SK-N-SH treated with all-trans-retinoic acid at 6 μM for 48 hours (cell line): ENCODE measurements around the gene RAB11B.

ENCODE experiments used
- ATAC-seq: fragments of 200-7000 bp; cut with Tn5 transposase; 3 replicates; pipeline ENCODE4 v1.9.1; 2020; ENCODE audit warnings: mild to moderate bottlenecking, moderate library complexity
- ARNTL ChIP-seq: fragments of 450-650 bp; formaldehyde crosslinking; IDR thresholded peaks from 2 replicates; pipeline ENCODE4 v1.5.0; 2020; ENCODE audit warnings: low read depth, mild to moderate bottlenecking, moderate library complexity, borderline replicate concordance
- CSDC2 ChIP-seq: fragments of 250-450 bp; sonication (Bioruptor Pico); IDR thresholded peaks from 2 replicates; pipeline ENCODE4 v1.5.0; 2020; ENCODE audit warnings: mild to moderate bottlenecking, moderate library complexity
- ESRRG ChIP-seq: fragments of 250-450 bp; sonication (Bioruptor Pico); IDR thresholded peaks from 2 replicates; pipeline ENCODE4 v1.6.1; 2021; ENCODE audit warnings: mild to moderate bottlenecking
- GLIS3 ChIP-seq: fragments of 250-450 bp; sonication (Bioruptor Pico); IDR thresholded peaks from 2 replicates; pipeline ENCODE4 v1.5.0; 2020; ENCODE audit warnings: mild to moderate bottlenecking, moderate library complexity
- ISL1 ChIP-seq: fragments of 250-450 bp; sonication (Bioruptor Pico); IDR thresholded peaks from 2 replicates; pipeline ENCODE4 v2.1.2; 2022; ENCODE audit warnings: mild to moderate bottlenecking, moderate library complexity
- PPARA ChIP-seq: fragments of 250-450 bp; sonication (Bioruptor Pico); IDR thresholded peaks from 2 replicates; pipeline ENCODE4 v1.5.0; 2020; ENCODE audit warnings: mild to moderate bottlenecking, borderline replicate concordance
- RARB ChIP-seq: fragments of 250-450 bp; sonication (Bioruptor Pico); IDR thresholded peaks from 2 replicates; pipeline ENCODE4 v1.8.0; 2021; ENCODE audit warnings: mild to moderate bottlenecking, moderate library complexity
- SNAI2 ChIP-seq: fragments of 250-450 bp; sonication (Bioruptor Pico); IDR thresholded peaks from 2 replicates; pipeline ENCODE4 v1.5.0; 2020; ENCODE audit warnings: mild to moderate bottlenecking, moderate library complexity
- TCF4 ChIP-seq: fragments of 250-450 bp; sonication (Bioruptor Pico); IDR thresholded peaks from 2 replicates; pipeline ENCODE4 v1.8.0; 2021; ENCODE audit warnings: mild to moderate bottlenecking, moderate library complexity, borderline replicate concordance
- TOX ChIP-seq: fragments of 250-450 bp; sonication (Bioruptor Pico); IDR thresholded peaks from 2 replicates; pipeline ENCODE4 v1.8.0; 2021; ENCODE audit warnings: mild to moderate bottlenecking, moderate library complexity, borderline replicate concordance
- ZFP30 ChIP-seq: fragments of 450-650 bp; formaldehyde crosslinking; IDR thresholded peaks from 2 replicates; pipeline ENCODE4 v1.5.0; 2022; ENCODE audit warnings: mild to moderate bottlenecking, moderate library complexity
- ZNF565 ChIP-seq: fragments of 450-650 bp; formaldehyde crosslinking; conservative IDR thresholded peaks from 2 replicates; pipeline ENCODE4 v1.5.0; 2020; ENCODE audit warnings: low read depth, mild to moderate bottlenecking, moderate library complexity
- ZNF8 ChIP-seq: fragments of 450-650 bp; formaldehyde crosslinking; IDR thresholded peaks from 2 replicates; pipeline ENCODE4 v1.5.0; 2020; ENCODE audit warnings: mild to moderate bottlenecking, moderate library complexity
- TF ChIP-seq, protein P1 (sequence below): fragments of 250-450 bp; sonication (Bioruptor Pico); IDR thresholded peaks from 2 replicates; pipeline ENCODE4 v1.5.0; 2020; ENCODE audit warnings: mild to moderate bottlenecking, moderate library complexity
- TF ChIP-seq, protein P2 (sequence below): fragments of 250-450 bp; sonication (Bioruptor Pico); IDR thresholded peaks from 2 replicates; pipeline ENCODE4 v1.8.0; 2020; ENCODE audit warnings: mild to moderate bottlenecking, moderate library complexity, borderline replicate concordance

The RAB11B gene

DNA sequence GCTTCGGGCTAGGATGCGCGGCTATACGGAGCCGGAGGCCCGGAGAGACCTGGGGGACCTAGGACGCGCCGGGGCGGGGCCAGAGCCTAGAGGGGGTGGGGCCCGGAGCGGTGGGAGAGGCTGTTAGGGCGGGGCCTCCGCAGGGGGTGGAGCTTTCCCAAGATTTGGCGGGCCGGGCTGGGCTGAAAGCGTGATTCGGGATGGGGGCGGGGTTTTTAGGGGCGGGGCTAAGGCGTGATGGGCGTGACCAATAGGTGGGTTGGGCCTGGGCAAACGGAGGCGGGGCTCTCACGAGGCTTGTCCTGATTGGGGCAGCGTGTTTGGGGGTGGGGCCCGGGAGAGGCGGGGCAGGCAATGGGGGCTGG is 439 bp downstream of the RAB11B start (continued):
- TF ChIP-seq, protein P1, sequence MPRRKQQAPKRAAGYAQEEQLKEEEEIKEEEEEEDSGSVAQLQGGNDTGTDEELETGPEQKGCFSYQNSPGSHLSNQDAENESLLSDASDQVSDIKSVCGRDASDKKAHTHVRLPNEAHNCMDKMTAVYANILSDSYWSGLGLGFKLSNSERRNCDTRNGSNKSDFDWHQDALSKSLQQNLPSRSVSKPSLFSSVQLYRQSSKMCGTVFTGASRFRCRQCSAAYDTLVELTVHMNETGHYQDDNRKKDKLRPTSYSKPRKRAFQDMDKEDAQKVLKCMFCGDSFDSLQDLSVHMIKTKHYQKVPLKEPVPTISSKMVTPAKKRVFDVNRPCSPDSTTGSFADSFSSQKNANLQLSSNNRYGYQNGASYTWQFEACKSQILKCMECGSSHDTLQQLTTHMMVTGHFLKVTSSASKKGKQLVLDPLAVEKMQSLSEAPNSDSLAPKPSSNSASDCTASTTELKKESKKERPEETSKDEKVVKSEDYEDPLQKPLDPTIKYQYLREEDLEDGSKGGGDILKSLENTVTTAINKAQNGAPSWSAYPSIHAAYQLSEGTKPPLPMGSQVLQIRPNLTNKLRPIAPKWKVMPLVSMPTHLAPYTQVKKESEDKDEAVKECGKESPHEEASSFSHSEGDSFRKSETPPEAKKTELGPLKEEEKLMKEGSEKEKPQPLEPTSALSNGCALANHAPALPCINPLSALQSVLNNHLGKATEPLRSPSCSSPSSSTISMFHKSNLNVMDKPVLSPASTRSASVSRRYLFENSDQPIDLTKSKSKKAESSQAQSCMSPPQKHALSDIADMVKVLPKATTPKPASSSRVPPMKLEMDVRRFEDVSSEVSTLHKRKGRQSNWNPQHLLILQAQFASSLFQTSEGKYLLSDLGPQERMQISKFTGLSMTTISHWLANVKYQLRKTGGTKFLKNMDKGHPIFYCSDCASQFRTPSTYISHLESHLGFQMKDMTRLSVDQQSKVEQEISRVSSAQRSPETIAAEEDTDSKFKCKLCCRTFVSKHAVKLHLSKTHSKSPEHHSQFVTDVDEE (CRISPR knock-in tag) = no peak
- TF ChIP-seq TOX (CRISPR knock-in tag) (no peak), ZFP30 (CRISPR knock-in tag) (no peak), PPARA (no peak), GLIS3 (no peak), ZNF565 (CRISPR knock-in tag) (no peak), TCF4 (CRISPR knock-in tag) (no peak), ISL1 (CRISPR knock-in tag) (no peak)
- TF ChIP-seq, protein P2, sequence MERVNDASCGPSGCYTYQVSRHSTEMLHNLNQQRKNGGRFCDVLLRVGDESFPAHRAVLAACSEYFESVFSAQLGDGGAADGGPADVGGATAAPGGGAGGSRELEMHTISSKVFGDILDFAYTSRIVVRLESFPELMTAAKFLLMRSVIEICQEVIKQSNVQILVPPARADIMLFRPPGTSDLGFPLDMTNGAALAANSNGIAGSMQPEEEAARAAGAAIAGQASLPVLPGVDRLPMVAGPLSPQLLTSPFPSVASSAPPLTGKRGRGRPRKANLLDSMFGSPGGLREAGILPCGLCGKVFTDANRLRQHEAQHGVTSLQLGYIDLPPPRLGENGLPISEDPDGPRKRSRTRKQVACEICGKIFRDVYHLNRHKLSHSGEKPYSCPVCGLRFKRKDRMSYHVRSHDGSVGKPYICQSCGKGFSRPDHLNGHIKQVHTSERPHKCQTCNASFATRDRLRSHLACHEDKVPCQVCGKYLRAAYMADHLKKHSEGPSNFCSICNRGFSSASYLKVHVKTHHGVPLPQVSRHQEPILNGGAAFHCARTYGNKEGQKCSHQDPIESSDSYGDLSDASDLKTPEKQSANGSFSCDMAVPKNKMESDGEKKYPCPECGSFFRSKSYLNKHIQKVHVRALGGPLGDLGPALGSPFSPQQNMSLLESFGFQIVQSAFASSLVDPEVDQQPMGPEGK = no peak

DNA sequence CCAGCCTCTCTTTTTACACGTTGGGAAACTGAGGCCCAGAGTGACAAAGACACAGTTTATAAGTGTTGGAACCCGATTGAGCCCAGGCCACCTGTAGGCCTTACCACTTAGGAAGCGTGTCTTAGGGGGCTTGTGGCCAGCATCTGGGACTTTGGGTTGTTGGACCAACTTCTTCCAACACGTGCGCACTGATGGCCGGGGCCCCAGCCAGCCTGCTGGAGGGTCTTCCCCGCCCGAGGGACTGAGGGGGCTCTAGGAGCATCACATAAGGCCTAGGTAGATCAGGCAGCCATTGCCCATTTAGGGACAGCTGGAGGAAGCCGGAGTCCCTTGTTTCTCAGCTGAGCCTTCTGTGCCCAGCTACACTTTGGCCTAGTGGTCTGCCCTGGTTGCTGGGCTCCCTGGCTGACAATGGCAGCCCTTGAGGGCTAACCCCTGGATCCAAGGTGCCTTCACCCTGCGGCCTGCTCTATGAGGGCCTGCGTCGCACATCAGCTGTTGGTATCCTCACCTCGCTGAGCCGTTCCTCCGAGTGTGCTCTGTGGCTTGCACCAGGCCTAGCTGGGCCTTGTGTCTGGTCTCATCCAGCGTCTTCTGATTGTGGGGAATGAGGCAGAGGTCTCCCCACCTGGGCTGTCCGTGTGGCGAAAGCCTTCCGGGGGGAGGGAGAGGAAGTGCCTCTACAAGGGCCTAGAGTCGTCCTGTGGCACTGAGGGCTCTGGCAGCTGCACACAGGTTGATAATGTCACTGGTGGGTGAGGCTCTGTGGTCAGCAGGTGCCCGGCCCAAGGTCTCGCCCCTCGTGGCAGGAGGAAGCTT is 1.2 kb downstream of the RAB11B start:
- TF ChIP-seq, protein P2 = no peak
- no peak for TF ChIP-seq ESRRG (CRISPR knock-in tag)
- no peak for TF ChIP-seq ZFP30 (CRISPR knock-in tag)
- TF ChIP-seq RARB (CRISPR knock-in tag) = no peak
- no peak for TF ChIP-seq CSDC2 (CRISPR knock-in tag)
- TF ChIP-seq, all 23 proteins: peak for 0
- ATAC-seq = no peak

DNA sequence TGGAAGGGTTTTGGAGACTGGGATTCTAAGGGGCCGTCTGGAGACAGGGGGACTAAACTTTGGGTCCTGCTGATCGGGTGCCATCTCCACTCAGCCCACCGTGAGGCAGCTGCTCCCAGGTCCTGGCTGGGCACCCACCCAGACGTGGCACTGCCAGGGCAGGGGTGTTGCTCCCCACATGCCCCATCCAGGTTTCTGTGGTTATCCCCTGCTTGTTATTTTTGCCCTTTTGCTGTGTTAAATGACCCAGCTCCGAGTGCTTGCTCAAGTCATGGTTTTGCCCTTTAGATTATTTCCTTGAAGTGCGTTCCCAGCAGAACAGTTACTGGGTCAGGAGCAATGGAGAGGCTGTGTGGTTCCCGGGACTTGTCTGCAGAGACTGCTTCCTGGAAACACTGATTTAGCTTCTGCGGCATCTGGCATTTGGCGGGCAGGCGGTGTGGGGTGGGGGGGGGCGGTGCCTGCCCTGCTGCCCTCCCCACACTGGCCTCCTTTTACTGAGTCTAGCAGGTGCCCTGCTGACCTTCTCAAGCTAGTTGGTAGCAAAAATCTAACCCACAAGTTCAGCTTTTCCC is 1.9 kb downstream of the RAB11B start:
- no peak for TF ChIP-seq SNAI2 (CRISPR knock-in tag)
- TF ChIP-seq TCF4 (CRISPR knock-in tag) = peak; percentile 35; the same call in 1 of the 2 replicates
- TF ChIP-seq, protein P2 = peak; percentile 77; the same call in 1 of the 2 replicates
- TF ChIP-seq, all 23 proteins: peak for 2
- ATAC-seq = no peak

DNA sequence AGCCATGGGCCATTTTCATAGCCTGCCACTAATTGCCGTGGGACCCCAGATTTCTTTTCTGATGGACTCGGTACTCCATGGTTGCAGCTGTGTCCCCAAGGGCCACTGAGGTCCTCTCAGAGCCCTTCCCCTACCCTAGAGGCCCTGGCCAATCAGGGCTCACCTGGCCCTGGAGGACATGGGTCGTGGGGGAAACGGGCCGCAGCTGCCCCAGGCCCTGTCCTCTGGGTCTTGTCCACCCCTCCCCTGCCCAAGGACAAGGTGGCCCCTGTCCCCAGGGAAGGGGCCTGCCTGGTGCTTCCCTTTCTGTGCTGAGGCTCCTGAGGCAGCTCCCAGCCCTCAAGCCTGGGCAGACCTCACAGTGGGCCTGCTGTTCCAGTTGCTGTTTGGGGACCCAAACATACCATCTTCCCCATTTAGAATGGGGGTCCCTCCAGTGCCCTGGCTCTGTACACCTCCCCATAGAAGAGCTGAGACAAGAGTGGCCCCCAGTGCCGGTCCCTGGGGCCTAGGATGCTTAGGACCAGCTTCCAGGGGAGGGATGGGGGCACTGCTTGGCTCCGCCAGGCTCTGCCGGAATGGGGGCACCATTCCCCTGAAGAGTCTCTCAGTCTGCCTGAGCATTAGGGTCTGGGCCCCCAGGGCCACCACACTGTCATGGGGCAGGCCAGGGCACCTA is 3.2 kb downstream of the RAB11B start:
- ATAC-seq = no peak
- TF ChIP-seq PPARA (no peak), ZNF565 (CRISPR knock-in tag) (no peak), SNAI2 (CRISPR knock-in tag) (no peak), ZNF8 (CRISPR knock-in tag) (no peak), ARNTL (CRISPR knock-in tag) (no peak)
- TF ChIP-seq, protein P1 (CRISPR knock-in tag) = no peak
